HG03139 (cell line): ENCODE measurements around the gene TGFA.
"Not testable (repeated sequence)": the region's sequence is repeated elsewhere in the genome, so short reads cannot be mapped to it uniquely, and the experiment has no call there.

Source experiments
- ATAC-seq: cut with Tn5 transposase; IDR thresholded peaks from one replicate; pipeline ENCODE4 v1.9.1; 2021; ENCODE audit not compliant: unreplicated experiment

TGFA gene

DNA sequence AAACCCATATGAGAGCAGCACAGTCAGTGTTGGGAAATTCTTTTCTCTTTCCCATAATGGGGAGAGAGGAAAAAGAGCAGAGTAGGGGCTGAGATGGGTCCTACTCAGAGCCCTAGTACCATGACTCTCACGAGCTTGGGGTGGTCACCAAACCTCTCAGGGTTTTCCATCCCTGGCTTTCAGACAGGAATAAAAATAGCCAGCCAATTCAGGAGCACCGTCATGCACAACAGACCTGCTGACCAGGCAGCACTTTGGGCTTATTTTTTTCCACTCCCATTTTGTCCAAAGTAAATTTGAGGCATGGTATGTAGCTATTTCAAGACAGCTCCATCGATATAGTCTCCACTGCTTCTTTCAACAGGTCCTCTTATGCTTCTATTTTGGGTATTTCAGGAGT, 86.4 kb downstream of the TGFA start:
- ATAC-seq, result no peak

DNA sequence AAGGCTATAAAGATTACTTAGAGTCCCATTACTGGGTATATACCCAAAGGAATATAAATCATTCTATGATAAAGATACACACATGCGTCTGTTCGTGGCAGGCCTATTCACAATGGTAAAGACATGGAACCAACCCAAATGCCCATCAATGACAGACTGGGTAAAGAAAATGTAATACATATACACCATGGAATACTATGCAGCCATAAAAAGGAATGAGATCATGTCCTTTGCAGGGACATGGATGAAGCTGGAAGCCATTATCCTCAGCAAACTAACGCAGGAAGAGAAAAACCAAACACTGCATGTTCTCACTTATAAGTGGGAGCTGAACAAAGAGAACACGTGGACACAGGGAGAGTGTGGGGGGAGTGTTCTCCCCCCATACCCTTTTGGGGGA, 87.0 kb downstream of the TGFA start:
- not testable (repeated sequence) for ATAC-seq

DNA sequence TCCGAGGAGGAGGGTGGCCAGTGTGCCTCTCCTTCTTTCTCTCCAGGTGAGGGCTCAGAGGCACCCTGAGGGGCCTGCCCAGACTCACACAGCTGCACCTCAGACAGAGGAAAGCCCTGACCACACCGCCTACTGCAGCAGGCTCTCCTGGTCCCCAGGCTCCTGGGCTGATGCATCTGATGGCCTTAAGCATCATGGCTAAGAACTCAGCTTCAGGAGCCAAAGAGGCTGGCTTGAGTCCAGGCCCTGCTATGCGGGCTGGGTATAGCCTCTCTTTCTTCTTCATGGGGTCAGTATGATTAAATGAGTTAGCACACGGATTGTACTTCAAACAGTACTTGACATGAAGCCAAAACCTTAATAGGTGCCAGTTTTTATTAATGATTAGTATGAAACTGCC, 89.6 kb downstream of the TGFA start:
- ATAC-seq, result no peak

DNA sequence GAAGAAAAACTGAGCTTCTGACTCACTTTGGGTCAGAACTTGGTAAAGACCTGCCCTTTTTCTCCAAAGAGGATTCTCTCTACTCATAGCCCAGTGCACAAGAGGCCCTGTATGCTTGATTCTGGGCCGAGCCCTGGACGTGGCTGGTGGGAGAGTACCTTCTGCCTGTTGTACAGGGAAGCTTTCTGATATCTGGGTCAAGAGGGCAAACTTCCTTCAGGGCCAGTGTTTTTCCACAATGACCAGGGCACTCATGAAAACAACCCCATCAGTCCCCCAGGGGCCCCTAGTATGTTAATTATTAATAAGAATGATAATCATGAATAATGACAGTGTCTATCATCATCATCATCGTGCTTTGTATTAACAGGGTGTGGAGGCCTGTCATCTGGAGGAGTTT, 90.0 kb downstream of the TGFA start:
- ATAC-seq, result no peak

DNA sequence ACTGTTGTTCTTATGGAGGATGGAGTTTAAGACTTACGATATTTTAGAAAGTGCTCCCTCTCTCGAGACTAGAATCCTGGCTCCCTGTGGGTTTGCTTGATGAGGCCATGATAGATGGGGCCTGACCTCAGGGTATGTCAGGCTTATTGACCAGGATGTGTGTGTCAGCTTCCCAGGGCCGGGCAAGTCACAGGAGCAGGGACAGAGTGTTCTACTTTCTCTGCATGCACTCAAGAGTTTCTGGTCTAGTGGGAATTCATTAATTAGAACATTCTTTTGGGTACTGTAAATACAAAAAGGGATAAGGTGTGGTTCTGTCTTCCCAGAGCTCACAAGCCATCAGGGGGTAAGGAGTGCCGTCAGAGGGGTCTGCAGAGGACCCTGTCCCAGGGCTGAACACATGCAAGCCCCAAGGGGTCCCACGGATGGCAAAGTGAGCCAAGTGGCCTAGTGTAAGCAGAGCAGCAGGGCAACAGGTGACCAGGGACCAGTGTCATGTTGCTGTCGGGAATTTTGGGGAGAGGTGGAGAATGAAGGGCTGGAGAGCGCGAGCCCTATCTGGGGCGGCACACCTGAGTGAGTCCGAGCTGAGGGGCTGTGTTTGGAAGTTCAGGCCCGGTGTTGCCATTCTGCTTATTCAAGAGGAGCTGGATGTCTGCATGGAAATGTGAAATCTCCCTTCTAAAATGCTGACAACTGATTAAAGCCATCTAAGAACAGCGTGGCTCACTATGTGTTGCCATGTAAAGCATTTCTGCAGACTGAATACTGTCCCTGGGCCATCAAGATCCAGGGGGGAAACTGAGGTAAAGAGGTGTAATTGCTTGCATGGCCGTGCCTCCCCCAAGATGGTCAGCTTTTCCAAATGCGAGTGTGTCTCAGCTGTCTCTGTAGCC, 91.4 kb downstream of the TGFA start:
- no peak for ATAC-seq

DNA sequence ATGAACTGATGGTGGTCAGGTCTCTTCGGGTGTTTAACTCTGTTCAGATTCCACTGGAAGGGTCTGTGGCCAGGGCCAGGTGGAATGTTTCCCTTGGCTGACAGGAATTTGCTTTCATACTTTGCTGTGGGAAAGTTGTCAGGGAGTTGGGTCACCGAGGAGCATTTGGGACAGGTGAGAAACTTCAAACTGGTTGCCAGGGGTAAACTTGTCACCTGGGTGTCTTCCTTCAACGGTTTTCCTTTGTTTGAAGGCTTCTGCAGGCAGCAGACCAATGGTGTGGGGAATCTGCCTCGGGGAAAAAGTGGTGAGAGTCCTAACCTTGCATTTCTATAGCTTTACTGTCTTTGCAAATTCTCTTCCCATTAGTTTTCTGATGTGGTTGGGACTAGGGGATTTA, 92.2 kb downstream of the TGFA start:
- ATAC-seq, result no peak

DNA sequence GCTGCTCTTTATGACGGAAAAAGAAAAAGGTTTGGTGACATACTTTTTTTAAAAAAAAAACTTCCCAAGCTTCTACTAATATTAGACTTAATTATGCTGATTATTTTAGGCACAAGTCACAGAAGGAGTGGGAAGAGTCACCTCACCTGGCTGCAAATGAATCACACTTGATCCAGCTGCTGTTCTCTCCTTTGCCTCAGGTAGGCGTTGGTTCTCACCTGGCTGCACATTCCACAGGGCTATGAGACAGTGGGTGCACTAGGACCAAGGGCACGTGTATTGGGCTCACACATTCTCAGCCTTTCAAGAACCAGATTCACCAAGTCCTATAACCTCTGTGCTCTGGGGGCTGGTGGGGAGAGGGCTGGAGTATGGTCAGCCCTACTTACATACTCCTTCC, 93.3 kb downstream of the TGFA start:
- no peak for ATAC-seq

DNA sequence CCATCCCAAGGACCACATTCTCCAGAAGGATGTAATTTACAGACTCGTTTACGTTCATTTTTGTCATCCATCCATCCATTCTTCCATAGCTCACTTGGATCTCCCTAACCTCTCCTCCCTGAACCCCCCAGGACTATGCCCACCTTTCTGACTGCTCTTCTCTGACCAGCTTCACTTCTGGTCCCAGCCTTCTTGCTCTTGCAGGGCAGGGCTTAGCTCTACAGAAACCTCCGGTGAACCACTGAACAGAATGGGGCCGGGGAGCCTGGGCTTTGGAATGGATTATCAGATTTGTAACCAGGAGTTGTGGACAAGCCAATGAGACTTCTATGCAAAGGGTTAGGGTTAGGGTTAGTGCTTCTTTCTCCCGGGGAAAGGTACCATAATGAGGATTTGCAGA, 95.0 kb downstream of the TGFA start:
- ATAC-seq, result no peak

DNA sequence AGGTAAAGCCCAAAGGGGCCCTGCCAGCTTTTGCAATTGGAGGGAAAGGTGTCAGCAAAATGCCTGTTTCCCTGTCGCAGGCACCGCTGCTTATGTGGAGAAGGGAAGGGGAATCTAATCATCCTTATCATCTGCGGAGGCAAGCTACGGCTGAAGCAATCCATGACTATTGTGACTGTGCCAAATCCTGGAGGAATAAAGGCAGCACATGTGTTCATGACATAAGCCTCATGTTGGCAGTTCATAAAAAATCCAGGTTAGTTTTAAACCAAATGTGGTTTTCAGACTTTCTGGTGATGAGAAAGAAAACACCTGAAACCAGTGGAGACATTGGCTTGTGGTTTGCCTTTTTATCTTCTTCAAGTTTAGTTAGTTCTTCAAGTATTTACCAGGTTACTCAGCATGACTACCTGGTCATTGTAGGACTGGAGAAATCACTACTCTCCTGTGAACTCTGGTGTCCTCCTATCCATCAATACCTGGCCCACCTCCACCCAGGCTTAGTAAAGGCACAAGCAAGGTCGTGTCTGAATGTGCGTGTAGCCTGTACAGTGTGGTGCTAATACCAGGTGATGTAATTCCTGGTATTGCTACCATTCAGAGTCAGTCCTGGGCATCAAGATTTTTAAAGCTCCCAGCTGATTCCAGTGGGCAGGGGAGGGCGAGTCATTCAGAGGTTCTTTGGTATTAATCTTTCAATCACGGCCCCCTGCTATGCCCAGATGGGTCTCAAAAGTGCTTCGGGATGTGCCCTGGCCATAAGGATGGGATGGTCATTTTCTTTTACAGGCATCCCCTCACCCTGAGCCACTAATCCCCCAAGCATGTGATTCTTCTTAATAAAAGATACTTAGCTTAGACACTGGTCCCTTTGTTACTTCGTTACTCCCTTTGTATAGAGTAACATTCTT, 96.8 kb downstream of the TGFA start:
- no peak for ATAC-seq

DNA sequence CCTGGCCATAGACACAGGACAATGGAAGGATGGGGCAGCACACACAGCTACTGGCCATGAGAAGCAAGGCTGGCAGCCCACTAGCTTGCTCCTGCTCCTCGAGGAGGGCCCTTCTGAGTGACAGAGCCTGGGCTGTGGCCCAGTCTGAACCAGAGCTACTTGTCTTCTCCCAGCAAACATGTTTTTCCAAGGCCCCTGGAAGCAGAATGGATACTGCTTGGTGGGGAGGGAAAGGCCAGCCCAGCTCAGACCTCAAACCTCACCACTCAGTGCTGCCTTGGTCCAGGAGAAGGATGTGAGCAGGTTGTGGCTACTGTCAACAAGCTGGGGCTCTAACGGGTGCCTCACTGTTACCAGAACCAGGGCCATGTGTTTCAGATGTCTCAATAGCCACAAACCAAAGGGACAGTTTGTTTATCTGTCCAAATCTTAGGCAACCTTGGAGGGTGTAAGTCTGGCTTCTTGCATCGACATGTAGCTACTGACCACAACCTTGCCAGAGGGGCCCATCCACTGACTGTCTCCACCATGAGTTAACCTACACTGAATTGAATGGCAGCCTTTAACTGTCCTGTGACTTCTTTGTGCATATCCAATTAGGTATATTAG, 98.6 kb downstream of the TGFA start:
- ATAC-seq, result no peak

DNA sequence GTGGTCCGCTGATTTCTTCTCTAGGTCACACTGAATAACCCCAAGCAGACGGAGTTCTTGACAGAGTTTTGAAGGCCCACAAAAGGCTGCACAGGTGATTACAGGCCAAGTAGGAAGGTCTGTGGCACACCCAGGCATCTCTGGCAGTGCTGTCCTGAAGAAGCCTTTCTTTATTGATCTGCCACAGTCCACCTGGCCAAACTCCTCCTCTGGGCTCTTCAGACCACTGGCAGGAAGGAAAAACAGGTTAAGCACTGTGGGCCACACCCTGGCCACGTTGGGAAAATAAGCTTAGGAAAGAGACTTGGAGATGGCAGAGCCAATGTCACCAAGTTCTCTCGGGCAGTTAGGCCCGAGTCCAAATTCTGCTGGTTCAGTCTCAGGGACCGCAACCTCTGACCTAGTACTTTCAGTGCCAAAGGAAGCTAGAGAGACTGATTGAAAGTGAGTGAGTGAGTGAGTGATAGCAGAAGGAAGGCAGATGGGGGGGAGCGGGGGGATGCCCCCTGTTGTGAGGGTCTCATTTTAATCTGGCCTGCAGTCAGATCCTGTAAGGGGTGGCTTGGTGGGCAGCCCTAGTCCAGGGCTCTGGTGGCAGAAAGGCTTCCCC, 102.9 kb downstream of the TGFA start:
- no peak for ATAC-seq

DNA sequence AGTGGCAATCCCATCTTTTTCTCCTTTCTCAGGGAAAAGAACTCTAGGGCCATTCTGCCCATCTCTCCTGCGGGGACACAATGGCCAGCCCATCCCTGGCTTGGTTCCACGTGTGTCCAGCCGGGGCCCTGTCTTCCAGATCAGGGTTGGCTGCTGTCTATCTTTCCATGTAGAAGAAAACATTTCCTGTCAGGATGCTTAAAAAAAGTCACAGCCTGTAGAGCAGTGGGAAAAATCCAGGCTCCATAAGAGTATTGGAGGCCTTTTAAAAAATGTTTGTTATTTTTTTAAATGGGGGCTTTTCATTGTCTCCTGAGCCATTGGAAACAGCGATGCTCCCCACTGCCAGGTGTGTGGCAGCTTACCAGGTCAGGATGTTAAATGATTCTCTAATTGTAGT, 105.6 kb downstream of the TGFA start:
- ATAC-seq, result no peak

DNA sequence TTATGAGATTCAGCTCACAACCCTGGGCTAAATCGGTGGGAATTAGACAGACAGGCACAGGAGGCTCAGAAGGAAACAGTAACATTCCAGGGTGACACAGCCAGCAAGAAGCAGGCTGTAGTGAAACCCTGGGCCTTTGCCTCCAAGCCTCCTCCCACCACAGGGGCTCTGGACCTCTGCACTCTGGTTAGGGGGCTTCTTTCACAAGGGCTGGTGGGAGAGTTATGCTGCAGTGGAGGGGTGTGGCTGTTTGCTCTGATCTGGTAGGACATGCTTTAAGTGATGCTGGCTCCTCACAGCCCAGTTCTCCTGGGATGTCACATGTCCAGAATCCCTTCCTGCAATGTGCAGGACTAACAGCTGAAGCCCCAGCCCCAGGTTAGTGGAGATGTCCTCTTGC, 109.9 kb downstream of the TGFA start:
- ATAC-seq, result no peak

DNA sequence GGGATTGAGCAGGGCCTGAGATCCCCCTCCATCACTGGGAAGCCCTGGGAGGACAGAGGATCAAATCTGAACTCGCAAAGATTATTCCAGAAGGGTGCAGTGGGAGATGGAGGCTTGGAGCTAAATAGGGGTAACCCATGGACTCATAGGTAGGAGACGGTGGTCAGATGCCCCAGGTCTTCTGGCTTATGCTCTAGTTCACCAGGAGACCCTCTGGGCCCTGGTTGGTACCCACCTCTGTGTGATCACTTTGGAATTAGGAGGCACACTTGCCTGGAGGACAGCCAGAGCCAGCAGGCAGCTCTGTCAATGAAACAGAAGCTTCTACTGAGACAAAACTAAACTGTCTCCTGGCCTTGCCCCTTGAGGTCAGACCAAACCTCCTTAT, 110.6 kb downstream of the TGFA start:
- no peak for ATAC-seq

DNA sequence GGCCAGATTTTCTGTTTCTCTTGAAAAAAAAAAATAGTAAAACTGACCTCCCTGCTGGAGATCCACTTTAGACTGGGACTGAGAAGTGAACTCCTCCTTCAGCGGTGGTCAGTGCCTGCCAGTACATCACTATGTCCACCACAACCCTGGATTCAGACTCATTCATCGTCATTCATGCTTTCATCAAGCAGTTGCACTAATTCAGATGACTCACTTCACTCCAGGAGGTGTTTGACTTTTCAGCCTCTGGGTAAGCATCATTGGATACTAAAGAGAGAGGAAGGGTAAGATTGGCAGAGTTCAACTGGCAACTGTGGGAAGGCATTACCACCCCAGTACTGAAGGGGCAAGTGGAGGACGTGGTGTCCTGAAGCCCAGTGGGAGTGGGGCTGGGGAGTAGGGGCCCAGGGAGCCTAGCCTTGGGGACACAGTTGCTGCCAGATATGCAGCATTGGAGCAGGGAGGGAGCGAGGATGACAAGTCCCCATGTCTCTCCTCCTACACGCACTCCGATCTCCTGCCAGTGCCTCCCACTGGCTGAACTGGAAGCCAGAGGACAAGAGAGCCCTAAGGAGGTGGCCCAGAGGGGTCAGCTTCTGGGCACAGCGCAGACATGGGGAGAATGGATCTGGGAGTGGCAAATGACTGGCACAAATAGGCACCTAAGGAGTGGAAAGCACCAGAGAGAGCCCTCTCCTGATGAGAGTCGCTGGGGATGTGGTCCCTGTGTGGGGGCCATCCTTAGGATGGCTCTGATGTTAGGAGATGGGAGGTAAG, 111.1 kb downstream of the TGFA start:
- no peak for ATAC-seq

DNA sequence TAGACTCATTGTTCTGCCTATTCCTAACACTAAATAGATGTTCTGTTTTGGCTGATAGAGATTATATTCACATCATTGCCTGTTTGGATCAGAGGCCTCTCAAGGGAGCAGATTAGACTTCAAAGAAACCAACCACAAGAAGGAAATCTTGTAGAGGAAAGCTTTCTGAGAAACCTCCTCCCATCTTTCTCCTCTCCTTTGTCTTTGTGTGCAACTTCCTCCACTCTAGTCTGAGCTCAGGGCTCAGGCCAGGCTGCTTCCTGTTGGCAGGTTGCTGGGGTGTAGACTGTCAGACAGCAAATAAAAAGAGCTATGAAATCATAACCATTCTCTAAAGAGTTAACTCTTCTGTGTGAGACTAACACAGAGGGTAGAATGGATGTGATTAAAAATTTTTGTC, 113.0 kb downstream of the TGFA start:
- no peak for ATAC-seq

DNA sequence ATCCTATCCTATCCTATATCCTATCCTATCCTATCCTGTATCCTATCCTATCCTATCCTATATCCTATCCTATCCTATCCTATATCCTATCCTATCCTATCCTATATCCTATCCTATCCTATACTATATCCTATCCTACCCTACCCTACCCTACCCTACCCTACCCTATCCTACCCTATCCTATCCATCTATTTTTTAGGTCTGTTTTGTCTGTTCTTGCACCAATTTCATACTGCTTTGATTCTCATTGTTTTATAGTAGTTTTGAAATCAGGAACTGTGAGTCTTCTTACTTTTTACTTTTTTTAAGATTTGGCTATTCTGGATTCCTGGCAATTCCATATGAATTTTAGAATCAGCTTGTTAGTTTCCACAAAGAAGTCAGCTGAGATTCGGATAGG, 118.5 kb downstream of the TGFA start:
- no peak for ATAC-seq

DNA sequence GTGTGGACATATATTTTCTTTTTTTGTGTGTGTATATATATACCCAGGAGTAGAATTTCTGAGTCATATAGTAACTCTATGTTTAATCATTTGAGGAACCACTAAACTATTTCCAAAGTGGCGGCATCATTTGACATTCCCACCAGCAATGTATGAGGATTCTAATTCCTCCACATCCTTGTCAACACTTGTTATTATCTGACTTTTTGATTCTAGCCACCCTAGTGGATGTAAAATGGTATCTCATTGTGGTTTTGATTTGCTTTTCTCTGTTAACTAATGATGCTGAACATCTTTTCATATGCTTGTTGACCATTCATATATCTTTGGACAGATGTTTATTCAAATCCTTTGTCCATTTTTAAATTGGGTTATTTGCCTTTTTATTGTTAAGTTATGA, 120.3 kb downstream of the TGFA start:
- ATAC-seq, result no peak

DNA sequence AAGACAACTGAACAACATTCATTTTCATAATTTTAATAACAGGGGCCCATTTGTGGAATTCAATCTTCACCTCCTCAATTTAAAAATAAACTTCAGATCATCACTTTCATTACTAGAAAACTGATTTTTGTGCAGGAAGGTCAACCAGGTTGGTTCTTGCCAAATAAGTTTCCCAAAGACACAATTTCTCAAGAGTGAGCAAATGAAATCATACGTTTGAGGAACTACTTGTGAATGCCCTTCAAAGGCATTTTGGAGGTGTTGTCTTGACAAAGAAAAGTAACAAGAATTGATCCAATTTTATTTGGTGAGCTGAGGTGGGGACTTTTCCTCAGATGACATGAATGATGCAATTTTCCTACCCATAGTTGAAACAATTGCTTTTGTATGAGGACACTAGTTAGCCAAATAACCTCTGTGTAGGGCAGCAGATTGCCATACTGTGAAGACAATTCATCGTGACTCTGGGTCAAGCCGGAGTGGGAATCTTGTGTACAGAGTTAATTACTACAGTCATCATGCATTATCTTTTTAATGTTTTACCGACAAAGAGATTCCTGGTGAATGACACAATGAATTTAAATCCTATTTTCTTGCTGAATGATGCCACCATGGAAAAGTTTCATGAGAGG, 121.8 kb downstream of the TGFA start:
- ATAC-seq, result no peak

DNA sequence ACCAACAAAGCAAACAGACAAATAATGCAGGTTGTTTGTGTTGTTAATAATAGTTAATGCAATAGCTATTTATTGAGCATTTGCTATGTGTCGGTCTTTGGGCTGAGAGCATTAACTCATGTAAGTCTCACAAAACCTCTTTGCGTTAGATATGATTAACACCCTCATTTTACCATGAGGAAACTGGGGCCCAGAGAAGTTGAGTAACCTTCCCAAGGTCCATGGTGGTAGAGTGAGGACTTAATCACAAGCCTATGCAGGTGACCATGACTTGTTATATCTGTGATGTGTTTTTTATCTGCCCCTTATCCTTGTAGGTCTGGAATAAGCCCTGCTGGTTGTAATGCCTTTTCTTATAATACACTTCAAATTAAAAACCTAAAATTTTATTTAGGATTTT, 127.3 kb downstream of the TGFA start:
- no peak for ATAC-seq
